Lung microvascular endothelial cell (primary cell): ENCODE results near the gene AURKB. TPM values are rescaled to one million over a fixed set of nuclear protein-coding genes. Genes with fewer than 3 reads are reported as not detected.
A peak's percentile ranks its signal among the peaks of the same experiment; 100 is the strongest.

ENCODE experiments used
- DNase-seq, 2 donors: peaks; one replicate each; pipeline versions ENCODE4 v3.0.0 to v3.0.0-alpha.2; 2010; ENCODE audit warnings: low read depth in 2 of 2
- total RNA-seq: library from RNA; depleted of rRNA; stranded (reverse); fragments of >200 nt; gene quantifications from 2 replicates; pipeline ENCODE4 v1.2.1, GENCODE V29; 2014

AURKB gene
- total RNA-seq, 1 donor from 2014 or later: 4.4 TPM

DNA sequence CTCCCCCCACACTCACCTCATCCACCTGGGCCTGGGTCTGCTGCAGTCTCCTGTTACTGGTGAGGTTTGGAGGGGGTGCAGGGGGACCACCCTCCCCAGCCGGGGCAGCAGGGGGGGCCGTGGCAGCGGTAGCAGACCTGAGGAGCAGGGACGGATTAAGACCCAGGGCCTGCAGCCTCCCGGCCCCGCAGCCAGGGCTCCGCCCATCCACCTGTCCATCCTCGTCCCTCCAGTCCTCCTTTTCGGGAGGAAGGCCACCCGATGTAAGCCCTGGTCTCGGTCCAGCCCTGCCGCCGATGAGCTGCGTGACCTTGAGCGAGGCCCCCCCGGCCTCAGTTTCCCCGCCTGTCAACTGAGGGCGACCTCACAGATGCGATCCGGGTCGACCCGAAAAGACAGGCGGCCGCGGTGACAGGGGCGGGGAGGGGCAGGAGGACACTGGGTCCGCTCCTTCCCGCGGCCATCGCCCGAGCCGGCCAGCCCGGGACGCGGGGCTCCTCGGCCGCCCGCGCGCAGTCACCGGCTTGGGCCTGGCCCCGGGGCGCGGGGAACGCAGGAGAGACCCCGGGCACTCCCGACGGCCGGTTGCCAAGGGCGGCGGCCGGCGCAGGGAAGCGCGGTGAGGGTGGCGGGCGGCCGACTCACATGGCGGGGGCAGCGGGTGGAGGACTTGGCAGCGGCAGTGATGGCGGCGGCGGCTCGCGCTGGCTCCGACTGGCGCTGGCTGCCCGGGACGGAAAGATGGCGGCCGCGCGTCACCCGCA, 48.0 kb downstream of the AURKB start, which contains the start of gene VAMP2:
TSS of gene VAMP2 (minus strand) at position 716 of the 764 bp plus-strand sequence. CDS start at position 647, 69 bp downstream.
- peak; percentile 72 to 82 for DNase-seq

- DNase-seq: no peak
Observed at GRCh38 chr17:8161289-8162232, 48.8 kb downstream of the AURKB start.

DNA sequence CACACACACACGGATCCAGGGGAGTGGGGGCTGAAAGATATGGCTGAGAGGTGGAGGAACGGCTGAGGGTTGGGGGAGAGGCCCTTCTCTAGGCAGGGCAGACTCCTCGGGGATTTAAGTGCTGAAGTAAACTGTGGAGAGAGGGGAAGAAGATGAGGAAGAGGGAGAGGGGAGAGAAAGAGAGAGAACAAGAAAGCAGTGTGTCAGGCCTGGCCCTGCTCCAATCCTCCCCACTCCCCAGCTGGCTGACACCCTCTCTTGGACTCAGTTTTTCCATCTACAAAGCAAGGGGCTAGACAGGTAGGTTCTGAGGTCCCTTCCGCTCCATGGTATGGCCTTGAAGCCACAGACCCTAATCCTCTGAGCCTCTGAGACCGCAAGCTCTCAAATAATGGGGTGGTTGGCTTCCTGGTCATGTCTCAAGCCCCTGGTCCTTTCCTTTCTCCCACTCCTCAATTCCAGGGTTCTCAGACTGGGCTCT, 49.6 kb downstream of the AURKB start:
- DNase-seq: no peak

DNA sequence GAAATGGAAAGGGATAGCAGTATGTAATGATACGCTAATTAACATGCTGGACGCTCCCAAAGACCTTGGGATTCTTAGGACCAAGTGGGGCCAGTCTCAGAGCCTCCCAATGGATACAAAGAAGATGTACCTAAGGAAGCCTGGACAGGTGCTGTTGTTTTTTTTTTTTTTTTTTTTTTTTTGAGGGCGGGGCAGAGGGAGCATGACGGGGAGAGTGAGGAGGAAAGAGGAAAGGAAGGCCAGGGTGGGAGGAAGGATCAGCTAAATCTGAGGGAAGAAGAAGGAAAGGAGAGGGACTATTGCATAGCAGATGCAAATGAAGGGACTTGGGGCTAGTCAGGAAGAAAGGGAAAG, 50.2 kb downstream of the AURKB start:
- DNase-seq: no peak

- no peak for DNase-seq
Observed at GRCh38 chr17:8159459-8160223, 50.7 kb downstream of the AURKB start.

- DNase-seq: no peak
Observed at GRCh38 chr17:8159032-8159400, 51.4 kb downstream of the AURKB start.

- peak; percentile 91 to 92 for DNase-seq
Observed at GRCh38 chr17:8158267-8159031, 51.9 kb downstream of the AURKB start.

- DNase-seq: peak; percentile 100
Observed at GRCh38 chr17:8156246-8156992, 54.0 kb downstream of the AURKB start.

- DNase-seq: no peak
Observed at GRCh38 chr17:8155996-8156245, 54.5 kb downstream of the AURKB start.

GRCh38 chr17:8155231-8155995, 55.0 kb downstream of the AURKB start:
- peak in 1 of 2 donors; percentile 32 for DNase-seq

Other genes with a start within 250 kb of the AURKB start
- gene GUCY2D, start 208.0 kb downstream of the AURKB start, total RNA-seq: not detected in 2 replicates
- not detected in 2 replicates for gene ALOX15B, start 171.5 kb downstream of the AURKB start, total RNA-seq
- not detected in 2 replicates for gene ALOX12B, start 122.9 kb downstream of the AURKB start, total RNA-seq
- gene ALOXE3, start 92.1 kb downstream of the AURKB start, total RNA-seq: under 0.01 TPM in 1 of 2 replicates, not detected in the other
- 0.22 TPM in 1 of 2 replicates, not detected in the other for gene HES7, start 86.5 kb downstream of the AURKB start, total RNA-seq
- gene PER1, start 58.2 kb downstream of the AURKB start, total RNA-seq: 5.2 and 10.7 TPM in 2 replicates
- 2.8 and 4.6 TPM in 2 replicates for gene VAMP2, start 47.6 kb downstream of the AURKB start, total RNA-seq
- 21.2 and 21.6 TPM in 2 replicates for gene TMEM107, start 34.2 kb downstream of the AURKB start, total RNA-seq
- gene BORCS6, start 20.4 kb downstream of the AURKB start, total RNA-seq: 7.8 and 8.9 TPM in 2 replicates
- gene CTC1, start 37.5 kb upstream of the AURKB start, total RNA-seq: 3.5 and 7.1 TPM in 2 replicates
- gene PFAS, start 38.7 kb upstream of the AURKB start, total RNA-seq: 12.7 and 15.0 TPM in 2 replicates
- gene RANGRF, start 78.1 kb upstream of the AURKB start, total RNA-seq: 9.2 and 9.7 TPM in 2 replicates
- 0.22 and 0.40 TPM in 2 replicates for gene SLC25A35, start 84.8 kb upstream of the AURKB start, total RNA-seq
- 6.7 and 8.1 TPM in 2 replicates for gene ARHGEF15, start 99.7 kb upstream of the AURKB start, total RNA-seq
- gene ODF4, start 129.3 kb upstream of the AURKB start, total RNA-seq: not detected in 2 replicates
- 3,049 and 3,358 TPM in 2 replicates for gene RPL26, start 172.6 kb upstream of the AURKB start, total RNA-seq
- under 0.01 TPM in 1 of 2 replicates, not detected in the other for gene RNF222, start 187.3 kb upstream of the AURKB start, total RNA-seq
- gene NDEL1, start 225.3 kb upstream of the AURKB start, total RNA-seq: 24.2 and 42.9 TPM in 2 replicates